C4-2B (cell line): ENCODE measurements around the gene TMEM42.
A peak's percentile ranks its signal among the peaks of the same experiment; 100 is the strongest.
"Not testable (repeated sequence)": the region's sequence is repeated elsewhere in the genome, so short reads cannot be mapped to it uniquely, and the experiment has no call there.

Source experiments
- H3K27ac ChIP-seq: fragments of 450-650 bp; 2 replicates; pipeline ENCODE4 v1.5.1; 2017
- ZFX ChIP-seq: fragments of 450-650 bp; IDR thresholded peaks from 2 replicates; pipeline ENCODE4 v1.6.1; 2017
- TF ChIP-seq, protein P1 (sequence below): fragments of 450-650 bp; conservative IDR thresholded peaks from 2 replicates; pipeline ENCODE4 v1.5.1; 2017; ENCODE audit warnings: mild to moderate bottlenecking

TMEM42 gene

DNA sequence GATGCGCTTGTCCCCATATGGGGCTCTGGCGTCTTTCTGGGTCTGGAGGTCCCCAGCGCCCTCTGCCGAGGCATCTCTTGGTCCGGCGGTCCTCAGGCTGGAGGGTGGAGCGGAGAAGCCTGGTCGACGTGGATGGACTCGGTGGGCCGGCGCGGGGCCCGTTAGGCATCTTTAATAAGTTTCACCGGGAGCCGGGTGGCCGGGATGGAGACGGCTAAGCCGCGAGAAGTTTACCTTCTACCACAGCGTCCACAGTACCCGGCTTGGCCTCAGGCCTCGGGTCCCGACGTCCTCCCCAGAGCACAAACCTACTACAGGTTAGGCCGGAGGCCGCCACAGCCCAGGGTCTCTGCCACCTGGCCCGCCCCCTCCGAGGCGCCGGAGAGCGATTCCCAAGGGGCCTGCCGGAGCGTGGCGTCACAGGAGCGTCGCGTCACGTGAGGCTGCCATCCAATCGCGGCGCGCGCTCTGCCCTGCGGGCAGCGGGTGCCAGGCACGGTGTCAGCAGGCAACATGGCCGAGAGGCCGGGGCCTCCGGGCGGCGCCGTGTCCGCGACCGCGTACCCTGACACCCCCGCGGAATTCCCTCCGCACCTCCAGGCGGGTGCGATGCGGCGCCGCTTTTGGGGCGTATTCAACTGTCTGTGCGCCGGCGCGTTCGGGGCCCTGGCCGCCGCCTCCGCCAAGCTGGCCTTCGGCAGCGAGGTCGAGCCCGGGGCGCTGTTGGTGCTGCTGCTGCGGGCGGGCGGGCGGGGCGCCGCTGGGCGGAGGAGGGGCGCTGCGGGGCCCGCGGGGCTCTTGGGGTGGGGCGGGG lies at the start of gene TMEM42:
Gene TMEM42 (plus strand): TSS at position 501 of the 814 bp plus-strand sequence. CDS start 13 bp downstream, at position 514.
- TF ChIP-seq, protein P1, sequence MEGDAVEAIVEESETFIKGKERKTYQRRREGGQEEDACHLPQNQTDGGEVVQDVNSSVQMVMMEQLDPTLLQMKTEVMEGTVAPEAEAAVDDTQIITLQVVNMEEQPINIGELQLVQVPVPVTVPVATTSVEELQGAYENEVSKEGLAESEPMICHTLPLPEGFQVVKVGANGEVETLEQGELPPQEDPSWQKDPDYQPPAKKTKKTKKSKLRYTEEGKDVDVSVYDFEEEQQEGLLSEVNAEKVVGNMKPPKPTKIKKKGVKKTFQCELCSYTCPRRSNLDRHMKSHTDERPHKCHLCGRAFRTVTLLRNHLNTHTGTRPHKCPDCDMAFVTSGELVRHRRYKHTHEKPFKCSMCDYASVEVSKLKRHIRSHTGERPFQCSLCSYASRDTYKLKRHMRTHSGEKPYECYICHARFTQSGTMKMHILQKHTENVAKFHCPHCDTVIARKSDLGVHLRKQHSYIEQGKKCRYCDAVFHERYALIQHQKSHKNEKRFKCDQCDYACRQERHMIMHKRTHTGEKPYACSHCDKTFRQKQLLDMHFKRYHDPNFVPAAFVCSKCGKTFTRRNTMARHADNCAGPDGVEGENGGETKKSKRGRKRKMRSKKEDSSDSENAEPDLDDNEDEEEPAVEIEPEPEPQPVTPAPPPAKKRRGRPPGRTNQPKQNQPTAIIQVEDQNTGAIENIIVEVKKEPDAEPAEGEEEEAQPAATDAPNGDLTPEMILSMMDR, result peak; percentile 10; the same call in 1 of the 2 replicates
- TF ChIP-seq ZFX, result peak; percentile 73
- peak within 1 kb of the TSS; percentile 81 for H3K27ac ChIP-seq

DNA sequence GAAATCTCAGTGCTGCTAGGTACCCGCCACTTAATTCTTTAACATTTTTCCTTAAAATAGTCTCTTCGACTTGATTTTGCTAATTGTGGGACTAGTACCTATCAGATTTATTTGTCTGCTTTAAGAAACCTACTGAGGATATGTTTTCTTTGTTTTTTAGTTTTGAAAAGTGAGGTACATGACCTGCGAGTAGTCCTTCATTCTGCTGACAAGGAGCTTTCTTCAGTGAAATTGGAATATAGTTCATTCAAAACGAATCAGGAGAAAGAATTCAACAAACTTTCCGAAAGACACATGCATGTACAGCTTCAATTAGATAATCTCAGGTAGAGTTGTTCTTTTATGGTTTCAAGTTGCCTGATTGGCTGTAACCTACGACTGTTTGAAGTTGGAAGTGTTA lies 47.0 kb upstream of the TMEM42 start:
- H3K27ac ChIP-seq, result no peak overlapping the region
- TF ChIP-seq, protein P1, result no peak
- TF ChIP-seq ZFX, result no peak

GRCh38 chr3:44816334-44816733 lies 45.4 kb upstream of the TMEM42 start:
- H3K27ac ChIP-seq, result not testable (repeated sequence)

- not testable (repeated sequence) for H3K27ac ChIP-seq
These were observed 40.5 kb upstream of the TMEM42 start for GRCh38 chr3:44821206-44821605.

- H3K27ac ChIP-seq, result no peak overlapping the region
- TF ChIP-seq, protein P1, result no peak
- TF ChIP-seq ZFX, result no peak
These were observed 36.3 kb upstream of the TMEM42 start for GRCh38 chr3:44825264-44825925.

GRCh38 chr3:44827196-44827595 lies 34.5 kb upstream of the TMEM42 start:
- no peak overlapping the region for H3K27ac ChIP-seq
- TF ChIP-seq, protein P1, result no peak
- TF ChIP-seq ZFX, result no peak

GRCh38 chr3:44831232-44831631 lies 30.5 kb upstream of the TMEM42 start:
- no peak for TF ChIP-seq ZFX
- TF ChIP-seq, protein P1, result no peak

GRCh38 chr3:44832032-44832431 lies 29.7 kb upstream of the TMEM42 start:
- no peak overlapping the region for H3K27ac ChIP-seq
- no peak for TF ChIP-seq ZFX
- TF ChIP-seq, protein P1, result no peak

More at GRCh38 chr3:44831232-44831631, 30.5 kb upstream of the TMEM42 start:
- H3K27ac ChIP-seq, result no peak overlapping the region
